GM12878 (cell line): ENCODE results near the gene CDK16. TPM values are rescaled to one million over a fixed set of nuclear protein-coding genes. Genes with fewer than 3 reads are reported as not detected.

Experiments
- ATAC-seq: fragments of 200-7000 bp; cut with Tn5 transposase; 3 replicates; pipeline ENCODE4 v1.9.1; 2020; ENCODE audit warnings: mild to moderate bottlenecking, moderate library complexity
- BruUV-seq: library from RNA; stranded (reverse); fragments of 400-500 nt; replicated peaks from 2 replicates; lab custom pipeline; 2021; lab: Mats Ljungman, UMichigan
- CTCF ChIA-PET: fragments of 300-600 bp; sonication (Branson Sonifier 250); formaldehyde crosslinking; extraction: SDS; loops from one replicate; lab custom pipeline; 2021; ENCODE audit warnings: inconsistent platforms; lab: Yijun Ruan, JAX
- POLR2A ChIA-PET: fragments of 350-600 bp; formaldehyde crosslinking; extraction: SDS; loops from one replicate; lab custom pipeline; 2021; ENCODE audit warnings: inconsistent platforms; lab: Charles Lee
- RAD21 ChIA-PET: fragments of 300-600 bp; sonication (Branson Sonifier 250); formaldehyde crosslinking; loops from one replicate; lab custom pipeline; 2023; ENCODE audit warnings: antibody characterized with exemption; ENCODE audit not compliant: unreplicated experiment; lab: Charles Lee
- SMC1A ChIA-PET: fragments of 300-600 bp; sonication (Branson Sonifier 250); formaldehyde crosslinking; loops from one replicate; lab custom pipeline; 2023; ENCODE audit not compliant: unreplicated experiment, uncharacterized antibody; lab: Charles Lee
- DNase-seq: peaks from one replicate; pipeline ENCODE4 v3.0.0-alpha.2; 2011; ENCODE audit warnings: low read depth, low spot score
- FAIRE-seq: peaks from 3 replicates; lab custom pipeline; 2011; peaks lifted over from hg19 to GRCh38; lab: Jason Lieb, UNC
- H2AFZ ChIP-seq: 2 replicates; pipeline ENCODE4 v1.6.0; 2011; ENCODE audit warnings: low read depth, low read length, control low read depth; ENCODE audit not compliant: control insufficient read depth
- H3K27ac ChIP-seq: 2 replicates; pipeline ENCODE4 v1.5.1; 2011; ENCODE audit warnings: control low read depth; ENCODE audit not compliant: control insufficient read depth, insufficient read depth
- H3K27me3 ChIP-seq, 2 experiments: replicated peaks in 1 of 2; 2 replicates each; pipeline versions ENCODE4 v1.6.0 to v1.6.1; 2011; ENCODE audit warnings: low read length in 1 of 2; ENCODE audit not compliant: control insufficient read depth in 2 of 2, insufficient read depth in 2 of 2
- H3K36me3 ChIP-seq, 2 experiments: 2 replicates each; pipeline ENCODE4 v1.5.1; 2011; ENCODE audit warnings: low read length in 1 of 2; ENCODE audit not compliant: control insufficient read depth in 2 of 2, insufficient read depth in 2 of 2
- H3K4me1 ChIP-seq: 2 replicates; pipeline ENCODE4 v1.6.1; 2011; ENCODE audit warnings: mild to moderate bottlenecking, low read length, moderate library complexity, mixed read lengths; ENCODE audit not compliant: control insufficient read depth, insufficient read depth
- H3K4me2 ChIP-seq: 2 replicates; pipeline ENCODE4 v1.6.0; 2011; ENCODE audit warnings: control low read depth; ENCODE audit not compliant: control insufficient read depth, insufficient read depth
- H3K4me3 ChIP-seq: fragments of 200-600 bp; sonication (generic); 2 replicates; pipeline ENCODE4 v1.5.1; 2016
- H3K79me2 ChIP-seq: 2 replicates; pipeline ENCODE4 v1.6.0; 2011; ENCODE audit warnings: low read length; ENCODE audit not compliant: control insufficient read depth, insufficient read depth
- H3K9ac ChIP-seq: 2 replicates; pipeline ENCODE4 v1.8.0; 2011; ENCODE audit warnings: low read length, control low read depth, mixed read lengths; ENCODE audit not compliant: control insufficient read depth, insufficient read depth
- H3K9me3 ChIP-seq: replicated peaks from 3 replicates; pipeline ENCODE4 v1.5.1; 2011; ENCODE audit warnings: mild to moderate bottlenecking, low read length; ENCODE audit not compliant: control insufficient read depth, insufficient read depth
- H4K20me1 ChIP-seq: 2 replicates; pipeline ENCODE4 v1.6.0; 2011; ENCODE audit not compliant: control insufficient read depth, insufficient read depth
- ASH2L ChIP-seq: fragments of 300-600, 200-600 bp; sonication (generic); IDR thresholded peaks from 2 replicates; pipeline ENCODE4 v1.6.1; 2017; ENCODE audit warnings: low read depth, mild to moderate bottlenecking, borderline replicate concordance
- BACH1 ChIP-seq: fragments of 450-650 bp; IDR thresholded peaks from 2 replicates; pipeline ENCODE4 v1.6.1; 2017; ENCODE audit warnings: mild to moderate bottlenecking, borderline replicate concordance
- CBX3 ChIP-seq: fragments of 200-600 bp; sonication (generic); IDR thresholded peaks from 2 replicates; pipeline ENCODE4 v1.6.1; 2016; ENCODE audit warnings: low read depth, borderline replicate concordance
- CHD1 ChIP-seq: IDR thresholded peaks from 2 replicates; pipeline ENCODE4 v1.6.1; 2012; ENCODE audit warnings: low read depth, low read length, improper control_type of control experiment
- NKRF ChIP-seq: fragments of 450-650 bp; conservative IDR thresholded peaks from 2 replicates; pipeline ENCODE4 v1.6.1; 2017; ENCODE audit warnings: mild to moderate bottlenecking, moderate library complexity
- PKNOX1 ChIP-seq: fragments of 450-650 bp; IDR thresholded peaks from 2 replicates; pipeline ENCODE4 v1.6.1; 2016; ENCODE audit warnings: mild to moderate bottlenecking
- POLR2AphosphoS2 ChIP-seq: IDR thresholded peaks from 2 replicates; pipeline ENCODE4 v1.6.1; 2011; ENCODE audit warnings: low read depth, mild to moderate bottlenecking, low read length, improper control_type of control experiment, moderate library complexity
- RAD51 ChIP-seq: fragments of 450-650 bp; IDR thresholded peaks from 2 replicates; pipeline ENCODE4 v1.6.1; 2016; ENCODE audit warnings: moderate library complexity, mild to moderate bottlenecking, inconsistent platforms
- SPI1 ChIP-seq: IDR thresholded peaks from 2 replicates; pipeline ENCODE4 v1.6.1; 2011; ENCODE audit warnings: low read depth, mild to moderate bottlenecking, low read length, moderate library complexity, borderline replicate concordance; ENCODE audit not compliant: insufficient read depth
- YBX1 ChIP-seq: fragments of 450-650 bp; IDR thresholded peaks from 2 replicates; pipeline ENCODE4 v1.6.1; 2016; ENCODE audit warnings: antibody characterized with exemption
- ZZZ3 ChIP-seq: IDR thresholded peaks from 2 replicates; pipeline ENCODE4 v1.6.1; 2011; ENCODE audit warnings: low read depth; ENCODE audit not compliant: control insufficient read depth, insufficient read length
- WGBS: methylation state at CpG from one replicate; pipeline ENCODE4 v1.1.6; 2016; ENCODE audit warnings: low lambda C conversion rate; ENCODE audit not compliant: insufficient replicate concordance, insufficient coverage; ENCODE audit errors: missing lambda C conversion rate; 5-methylcytosine and 5-hydroxymethylcytosine counted together
- in situ Hi-C: fragments of 300-500 bp; cut with MboI; formaldehyde crosslinking; loops from 9 replicates; pipeline ENCODE4 v1.14.3; 2018; ENCODE audit warnings: mixed read lengths
- intact Hi-C: fragments of 100-400 bp; cut with micrococcal nuclease; formaldehyde crosslinking; loops from one replicate; pipeline ENCODE4 v1.14.2; 2022; ENCODE audit not compliant: unreplicated experiment
- polyA plus RNA-seq, 11 experiments: library from polyadenylated mRNA; depleted of rRNA in 4 of 11; unstranded in 6 of 11; stranded (reverse) in 5 of 11; fragments of >200 nt; fragmentation: Nextera tagmentation in 4 of 11; fragmentation: Illumina TruSeq in 1 of 11; extraction: Ambion mirVana in 4 of 11; extraction: Trizol in 1 of 11; gene quantifications; 1 replicate in 1 of 11; 2 replicates in 10 of 11; pipeline versions ENCODE4 v1.2.1 to v1.2.3, GENCODE V29; 2011 to 2016; ENCODE audit warnings: inconsistent platforms in 2 of 11, missing spikeins in 2 of 11, low read depth in 1 of 11
- total RNA-seq, 4 experiments: library from RNA; depleted of rRNA in 3 of 4; stranded (reverse); fragments of >200 nt in 3 of 4; fragmentation: Illumina TruSeq in 1 of 4; extraction: Trizol in 1 of 4; gene quantifications; 2 replicates each; pipeline versions ENCODE4 v1.2.1 to v1.2.3, GENCODE V29; 2013 to 2021

The CDK16 gene
- total and polyA plus RNA-seq, 10 of the 15 experiments (the other 5 are each of a cell fraction or from before 2014, with no cell fraction given), result 2.4 to 75.1 (median 48.2) TPM

- TF ChIP-seq CBX3, result no peak
- TF ChIP-seq BACH1, result no peak
- no peak for TF ChIP-seq NKRF
- TF ChIP-seq SPI1, result no peak
- TF ChIP-seq POLR2AphosphoS2, result no peak
- TF ChIP-seq CHD1, result no peak
- TF ChIP-seq RAD51, result no peak
- no peak for TF ChIP-seq YBX1
- no peak for TF ChIP-seq ASH2L
- TF ChIP-seq ZZZ3, result no peak
- no peak for TF ChIP-seq PKNOX1
- TF ChIP-seq, all 136 proteins: peak for 0
- intact Hi-C loops (no loop called here), in situ Hi-C loops (loop anchor here (10.0 to 25.0 kb wide), 2 partner anchors 430 to 1723 kb away; no protein-coding TSS in a partner anchor)
- Histone ChIP-seq H3K4me2 (no peak overlapping the region), H3K36me3 (peaks cover 33 to 34% of the 10 kb centered on the region in 2 experiments), H3K4me1 (peaks cover 3% of the 10 kb centered on the region; the same call in 1 of the 2 replicates), H3K4me3 (no peak overlapping the region), H2AFZ (no peak overlapping the region), H3K27me3 (no peaks in the 10 kb centered on the region), H3K9ac (no peak overlapping the region), H3K9me3 (no peaks in the 10 kb centered on the region), H3K27ac (no peak overlapping the region), H4K20me1 (peaks cover 6% of the 10 kb centered on the region), H3K79me2 (peaks cover 13% of the 10 kb centered on the region)
- SMC1A ChIA-PET, result no interaction called here
- ATAC-seq, result no peak
- DNase-seq, result no peak
- FAIRE-seq, result no peak
- POLR2A ChIA-PET, result no interaction called here
- BruUV-seq, result TSS peak; percentile 61
- RAD21 ChIA-PET, result no interaction called here
- CTCF ChIA-PET, result no interaction called here
- 95% methylated on average over 20 of the region's 20 CpGs for WGBS
These were observed 3.9 kb upstream of the CDK16 start for GRCh38 chrX:47214435-47215077.
